HT-29 (cell line): ENCODE data around the gene TSPAN31. TPM values are rescaled to one million over a fixed set of nuclear protein-coding genes. Genes with fewer than 3 reads are reported as not detected.
"Not testable (repeated sequence)": the region's sequence is repeated elsewhere in the genome, so short reads cannot be mapped to it uniquely, and the experiment has no call there.

ENCODE experiments used
- DNase-seq: peaks from one replicate; pipeline ENCODE4 v3.0.0-alpha.2; 2015; ENCODE audit warnings: low spot score
- total RNA-seq: library from RNA; depleted of rRNA; stranded (reverse); fragments of >200 nt; shearing (Covaris generic); gene quantifications from 2 replicates; pipeline ENCODE4 v1.2.3, GENCODE V29; 2014

TSPAN31 gene
- total RNA-seq, 1 experiment from 2014 or later, result 35.0 TPM

- no peak for DNase-seq
Observed at GRCh38 chr12:57765698-57766463, 21.0 kb downstream of the TSPAN31 start.

- peak; percentile 43 for DNase-seq
Observed at GRCh38 chr12:57766464-57767304, 21.8 kb downstream of the TSPAN31 start, which contains the start of gene CYP27B1. Gene CYP27B1 (minus strand): TSS chr12:57767078. CDS start chr12:57767041, 37 bp downstream.

GRCh38 chr12:57767305-57767698 is 22.5 kb downstream of the TSPAN31 start:
- DNase-seq, result no peak

DNA sequence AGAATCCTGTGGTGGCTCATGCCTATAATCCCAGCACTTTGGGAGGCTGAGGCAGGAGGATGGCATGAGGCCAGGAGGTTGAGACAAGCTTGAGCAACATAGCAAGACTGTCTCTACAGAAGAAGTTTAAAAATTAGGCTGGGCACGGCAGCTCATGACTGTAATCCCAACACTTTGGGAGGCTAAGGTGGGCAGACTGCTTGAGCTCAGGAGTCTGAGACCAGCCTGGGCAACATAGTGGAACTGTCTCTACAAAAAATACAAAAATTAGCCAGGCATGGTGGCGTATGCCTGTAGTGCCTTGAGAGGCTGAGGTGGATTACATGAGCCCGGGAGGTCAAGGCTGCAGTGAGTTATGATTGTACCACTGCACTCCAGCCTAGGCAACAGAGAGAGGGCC is 23.0 kb downstream of the TSPAN31 start:
- no peak for DNase-seq

DNA sequence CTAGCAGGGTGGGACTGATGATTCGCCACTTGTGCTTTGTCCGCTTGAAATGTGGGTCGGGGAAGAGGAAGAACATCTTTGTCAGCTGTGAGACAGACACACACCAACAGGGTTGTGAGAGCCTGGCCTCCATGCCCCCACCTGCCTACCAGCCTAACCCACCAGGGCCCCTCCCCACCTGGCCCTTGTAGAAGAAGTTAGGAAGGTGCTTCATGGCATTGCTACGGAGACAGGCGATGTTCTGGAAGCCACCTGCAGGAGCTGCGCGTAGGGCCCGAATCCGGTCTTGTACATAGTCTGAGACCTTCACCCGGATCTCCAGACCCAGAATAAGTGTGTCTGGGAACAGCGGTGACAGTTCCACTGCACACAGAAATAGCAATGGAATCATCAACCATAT is 24.8 kb downstream of the TSPAN31 start:
- DNase-seq, result no peak

DNA sequence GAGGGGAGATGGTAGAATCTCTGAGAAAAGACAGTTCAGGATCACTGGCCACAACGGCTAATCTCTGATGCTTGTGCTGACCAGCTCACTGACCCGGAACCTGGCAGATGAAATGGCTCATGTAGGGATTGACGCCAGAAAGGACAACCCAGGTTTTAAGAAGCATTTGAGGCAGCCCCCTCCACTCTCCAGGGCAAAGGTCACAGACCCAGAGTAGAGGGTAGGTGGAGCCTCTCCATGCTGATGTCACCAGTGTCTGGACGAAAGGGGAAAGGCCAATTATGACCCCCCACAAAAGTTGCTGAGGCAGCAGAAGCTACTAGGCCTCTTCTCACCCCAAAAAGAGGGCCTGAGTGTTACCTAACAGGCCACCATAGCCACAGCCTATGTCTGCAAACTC is 25.9 kb downstream of the TSPAN31 start:
- no peak for DNase-seq

GRCh38 chr12:57771236-57771872 is 26.5 kb downstream of the TSPAN31 start:
- DNase-seq, result peak; percentile 94

GRCh38 chr12:57771873-57772428 is 27.1 kb downstream of the TSPAN31 start, which contains the start of gene METTL1:
Gene METTL1 (minus strand): TSS chr12:57772105. CDS start chr12:57772083, 22 bp downstream.
- DNase-seq, result peak; percentile 98

DNA sequence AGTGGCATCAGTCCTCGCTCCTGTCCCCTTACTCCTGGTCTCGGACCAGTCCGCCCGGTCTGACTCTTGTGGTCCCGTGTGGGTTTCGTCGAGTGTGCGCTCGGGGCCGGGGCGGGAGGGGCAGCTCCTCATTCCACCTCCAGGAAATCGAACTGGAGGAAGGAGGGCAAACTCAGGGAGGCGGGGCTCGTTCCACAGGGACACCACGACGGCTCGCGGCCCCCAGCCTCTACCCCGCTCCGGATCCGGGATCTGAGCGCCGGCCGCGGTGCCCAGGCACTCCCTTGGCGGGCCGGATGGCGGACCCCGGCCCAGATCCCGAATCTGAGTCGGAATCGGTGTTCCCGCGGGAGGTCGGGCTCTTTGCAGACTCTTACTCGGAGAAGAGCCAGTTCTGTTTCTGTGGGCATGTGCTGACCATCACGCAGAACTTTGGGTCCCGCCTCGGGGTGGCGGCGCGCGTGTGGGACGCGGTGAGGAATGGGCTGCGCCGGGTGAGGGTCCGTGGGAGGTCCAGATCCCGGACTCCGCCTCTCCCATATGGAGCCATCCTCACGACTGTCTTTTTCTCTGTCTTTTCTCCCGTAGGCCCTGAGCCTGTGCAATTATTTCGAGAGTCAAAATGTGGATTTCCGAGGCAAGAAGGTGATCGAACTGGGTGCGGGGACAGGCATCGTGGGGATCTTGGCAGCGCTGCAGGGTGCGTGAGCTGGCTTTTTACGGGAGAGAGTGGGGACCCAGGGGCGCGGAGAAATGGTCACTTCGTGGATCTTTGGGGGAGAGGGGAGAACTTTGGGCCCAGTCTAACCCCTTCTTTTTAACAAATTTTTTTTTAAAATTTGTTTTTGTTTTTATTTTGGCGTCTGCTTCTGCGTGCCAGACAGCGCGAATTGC is 27.8 kb downstream of the TSPAN31 start, which contains the start of gene EEF1AKMT3:
TSS of gene EEF1AKMT3 (plus strand) at position 186 of the 894 bp plus-strand sequence. CDS start at position 297, 111 bp downstream.
- DNase-seq, result peak; percentile 7

GRCh38 chr12:57774634-57775033 is 29.8 kb downstream of the TSPAN31 start:
- DNase-seq, result not testable (repeated sequence)

DNA sequence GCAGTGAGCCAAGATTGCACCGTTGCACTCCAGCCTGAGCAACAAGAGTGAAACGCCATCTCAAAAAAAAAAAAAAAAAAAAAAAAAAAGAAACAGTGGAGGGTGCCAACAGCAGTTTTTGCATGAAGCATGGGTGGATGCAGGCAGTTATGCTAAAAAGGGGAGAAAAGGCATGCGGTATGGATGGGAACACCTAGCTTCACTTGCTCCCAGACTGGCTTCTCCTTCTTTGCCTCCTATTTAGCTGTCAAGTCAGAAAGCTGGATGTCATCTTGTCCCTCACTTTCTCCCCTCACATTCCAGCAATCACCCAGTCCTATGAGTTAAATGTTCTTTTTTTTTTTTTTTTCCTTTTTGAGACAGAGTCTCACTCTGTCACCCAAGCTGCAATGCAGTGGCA is 30.2 kb downstream of the TSPAN31 start:
- no peak for DNase-seq

- no peak for DNase-seq
Observed at GRCh38 chr12:57775563-57776246, 30.9 kb downstream of the TSPAN31 start.

- no peak for DNase-seq
Observed at GRCh38 chr12:57776247-57776587, 31.4 kb downstream of the TSPAN31 start.

- no peak for DNase-seq
Observed at GRCh38 chr12:57777367-57777766, 32.5 kb downstream of the TSPAN31 start.

GRCh38 chr12:57777911-57778310 is 33.1 kb downstream of the TSPAN31 start:
- no peak for DNase-seq

DNA sequence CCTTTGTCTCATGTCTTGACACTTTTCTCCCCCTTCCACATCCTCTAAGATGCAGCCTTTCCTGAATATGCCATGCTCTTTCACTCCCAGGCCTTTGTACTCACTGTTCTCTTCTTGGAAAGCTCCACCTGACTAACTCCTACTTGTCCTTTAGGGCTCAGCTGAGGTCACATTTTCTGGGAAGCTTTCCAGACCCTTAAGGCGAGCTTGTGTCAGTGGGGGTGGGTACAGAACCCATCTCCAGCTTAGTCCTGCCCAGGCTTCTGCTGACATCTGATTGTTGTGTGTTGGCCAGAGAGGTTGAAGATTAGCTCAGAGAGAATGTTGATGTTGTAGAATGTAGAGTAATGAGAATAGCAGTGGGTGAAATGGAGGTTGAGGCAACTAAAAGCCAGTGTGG is 34.9 kb downstream of the TSPAN31 start:
- DNase-seq, result no peak

DNA sequence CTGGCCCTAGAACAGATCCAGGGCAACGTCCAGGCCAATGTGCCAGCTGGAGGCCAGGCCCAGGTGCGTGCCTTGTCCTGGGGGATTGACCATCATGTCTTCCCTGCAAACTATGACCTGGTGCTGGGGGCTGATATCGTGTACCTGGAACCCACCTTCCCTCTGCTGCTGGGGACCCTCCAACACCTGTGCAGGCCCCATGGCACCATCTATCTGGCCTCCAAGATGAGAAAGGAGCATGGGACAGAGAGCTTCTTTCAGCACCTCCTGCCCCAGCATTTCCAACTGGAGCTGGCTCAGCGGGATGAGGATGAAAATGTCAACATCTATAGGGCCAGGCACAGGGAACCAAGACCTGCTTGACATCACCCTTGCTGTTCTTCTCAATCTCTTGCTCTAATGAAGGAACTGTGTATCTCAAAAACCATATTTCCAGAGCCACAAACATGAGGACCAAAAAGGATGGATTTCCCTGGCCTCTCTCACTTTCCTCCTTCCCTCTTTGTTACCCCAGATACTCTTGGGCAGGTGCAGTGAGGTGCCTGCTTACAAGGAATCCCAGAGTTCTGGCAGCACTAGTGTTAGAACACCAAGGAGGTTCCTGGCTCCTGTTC is 35.6 kb downstream of the TSPAN31 start:
- DNase-seq, result no peak

- DNase-seq, result no peak
Observed at GRCh38 chr12:57781244-57781643, 36.4 kb downstream of the TSPAN31 start.

DNA sequence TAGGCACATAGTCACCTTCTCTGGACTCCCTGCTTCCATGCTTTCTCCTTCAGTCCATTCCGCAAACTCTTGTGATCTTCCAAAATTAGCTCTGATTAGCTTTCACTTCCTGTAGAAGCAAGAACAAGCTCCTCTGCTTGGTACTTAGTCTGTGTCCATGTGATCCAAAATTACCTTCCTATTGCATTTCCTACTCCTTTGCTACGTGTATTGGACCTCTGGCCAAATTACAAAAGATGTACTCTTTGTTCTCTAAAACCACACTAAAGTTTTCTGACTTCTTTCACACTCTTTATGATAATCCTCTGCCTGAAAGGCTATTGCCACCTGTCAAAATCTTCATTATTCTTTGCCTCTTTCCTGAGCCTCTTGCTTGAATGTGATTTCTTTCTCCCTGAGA is 37.0 kb downstream of the TSPAN31 start:
- no peak for DNase-seq

- no peak for DNase-seq
Observed at GRCh38 chr12:57782243-57782607, 37.4 kb downstream of the TSPAN31 start.
